Pons (tissue), 1 donor: ENCODE data around the gene CHN2.

ENCODE experiments used
- DNase-seq: peaks from one replicate; pipeline ENCODE4 v3.0.0-alpha.2; 2016; ENCODE audit warnings: low spot score

Gene CHN2

GRCh38 chr7:29285444-29285793 lies 90.8 kb downstream of the CHN2 start:
- DNase-seq = no peak

DNA sequence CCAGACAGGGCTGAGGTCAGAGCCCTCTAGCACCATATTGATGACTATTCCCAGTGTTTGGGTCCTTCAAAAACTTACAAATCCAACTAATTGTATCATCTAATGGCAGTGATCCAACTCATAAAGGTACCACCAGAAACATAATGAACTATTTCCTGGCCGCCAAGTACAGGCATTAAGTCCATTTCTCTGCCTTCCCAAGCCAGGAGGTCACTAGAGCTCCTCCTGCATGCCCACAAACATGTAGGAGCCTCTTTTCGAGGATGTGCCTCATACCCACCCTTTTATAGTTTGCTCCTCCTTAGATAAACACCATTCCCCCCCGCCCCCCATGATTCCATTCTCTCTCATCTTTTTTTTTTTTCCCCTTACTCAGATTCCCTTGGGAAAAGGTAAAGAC lies 91.3 kb downstream of the CHN2 start:
- DNase-seq = no peak

GRCh38 chr7:29287366-29287765 lies 92.8 kb downstream of the CHN2 start:
- DNase-seq = no peak

- DNase-seq = peak; percentile 83
Measured at GRCh38 chr7:29288181-29289091, 93.9 kb downstream of the CHN2 start.

DNA sequence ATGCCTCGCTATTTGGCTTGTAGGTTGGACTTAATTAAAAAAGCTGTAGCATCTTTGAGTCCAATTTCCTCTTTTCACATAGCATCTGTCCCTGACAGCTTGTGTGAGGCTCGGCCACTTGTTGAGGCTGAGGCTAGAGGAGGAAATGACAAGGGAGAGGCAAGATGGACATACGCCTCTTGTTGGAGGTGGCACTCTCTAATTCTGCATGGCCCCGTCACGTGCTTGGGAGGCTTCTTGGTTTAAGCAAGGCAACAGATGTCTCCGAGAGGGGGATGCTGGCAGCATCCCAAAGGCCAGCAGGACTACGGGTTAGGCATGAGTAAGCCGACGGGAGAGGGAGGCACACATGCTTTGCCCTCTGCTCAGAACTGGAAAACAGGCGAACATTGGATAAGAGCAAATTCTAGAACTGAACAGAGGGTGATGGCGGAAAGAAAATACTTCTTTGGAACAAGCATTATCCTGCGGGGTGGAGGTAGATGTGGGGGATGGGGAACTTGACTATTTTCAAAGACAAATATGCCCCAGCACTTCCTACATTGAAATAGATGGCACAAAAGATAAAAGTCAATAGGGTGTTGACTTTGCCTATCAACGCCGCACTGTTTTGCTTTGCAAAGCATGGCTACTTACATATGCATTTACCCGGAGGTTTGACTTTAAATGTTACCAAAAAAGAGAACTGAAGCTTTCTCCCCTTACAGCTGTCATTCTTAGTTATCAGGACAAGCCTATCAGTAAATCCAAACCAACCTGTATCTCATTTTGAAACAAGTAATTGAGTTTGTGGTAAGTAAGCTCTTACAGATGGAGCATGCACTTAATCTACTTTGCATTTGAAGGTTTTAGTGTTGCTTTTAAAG lies 94.8 kb downstream of the CHN2 start:
- peak; percentile 91 for DNase-seq

GRCh38 chr7:29290829-29291228 lies 96.3 kb downstream of the CHN2 start:
- no peak for DNase-seq

DNA sequence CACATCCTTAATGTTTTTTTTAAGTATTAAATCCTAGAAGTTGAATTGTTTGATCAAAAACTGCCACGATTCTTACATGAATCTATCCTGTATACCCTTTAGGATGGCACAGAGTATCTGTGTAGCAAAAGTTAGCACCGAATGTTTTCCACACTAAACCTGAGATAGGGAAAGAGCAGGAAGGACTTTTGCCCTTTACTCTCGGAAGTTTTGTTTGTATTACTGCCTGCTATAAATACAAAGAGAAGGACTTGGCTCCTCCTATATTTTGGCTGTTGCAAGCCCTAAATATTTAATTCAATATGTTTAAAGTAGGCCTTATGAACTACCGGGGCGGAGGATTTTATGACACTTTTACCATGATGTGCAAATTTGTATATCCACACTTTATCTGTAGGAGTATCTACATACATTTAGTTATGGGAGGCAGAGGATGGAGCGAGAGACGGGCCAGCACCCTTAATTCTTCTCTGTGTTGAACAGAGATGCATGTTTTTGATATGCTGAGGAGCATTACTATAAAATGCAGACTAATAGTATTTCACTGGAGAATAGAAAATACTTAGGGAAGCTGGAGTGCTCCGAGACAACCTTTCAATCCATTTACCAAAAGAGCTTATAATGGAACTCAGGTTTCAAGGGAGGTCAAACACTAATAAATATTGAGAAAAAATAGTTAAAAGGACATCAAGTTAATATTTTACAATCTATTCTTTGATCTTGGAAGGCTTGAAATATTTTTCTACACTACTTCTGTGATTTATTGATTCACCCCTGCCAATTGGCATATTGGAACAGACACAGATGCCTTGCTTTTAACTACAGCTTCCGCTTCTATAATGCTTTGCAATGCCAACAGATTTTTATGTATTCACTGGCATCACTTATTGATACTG lies 97.4 kb downstream of the CHN2 start:
- no peak for DNase-seq

- DNase-seq = no peak
Measured at GRCh38 chr7:29292886-29293658, 98.5 kb downstream of the CHN2 start.

DNA sequence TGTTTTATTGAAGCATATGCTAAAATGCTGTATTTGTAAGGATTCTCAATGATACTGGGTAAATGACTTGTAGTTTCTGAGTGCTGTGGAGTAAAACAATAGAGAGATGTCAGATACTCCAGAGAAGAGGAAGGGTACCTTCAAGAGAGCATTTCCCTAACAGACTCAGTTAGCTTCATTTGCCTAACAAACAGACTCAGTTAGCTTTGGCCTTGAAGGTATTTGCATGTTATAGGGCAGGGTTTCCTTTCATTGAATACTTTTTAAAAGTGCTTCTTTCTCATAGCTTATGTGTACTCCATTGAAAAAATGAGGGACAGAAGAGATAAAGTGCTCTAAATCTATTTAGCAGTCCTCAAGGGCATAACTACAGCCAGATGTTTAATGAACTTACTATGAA lies 101.8 kb downstream of the CHN2 start:
- DNase-seq = no peak

GRCh38 chr7:29297194-29297890 lies 102.8 kb downstream of the CHN2 start:
- DNase-seq = no peak

DNA sequence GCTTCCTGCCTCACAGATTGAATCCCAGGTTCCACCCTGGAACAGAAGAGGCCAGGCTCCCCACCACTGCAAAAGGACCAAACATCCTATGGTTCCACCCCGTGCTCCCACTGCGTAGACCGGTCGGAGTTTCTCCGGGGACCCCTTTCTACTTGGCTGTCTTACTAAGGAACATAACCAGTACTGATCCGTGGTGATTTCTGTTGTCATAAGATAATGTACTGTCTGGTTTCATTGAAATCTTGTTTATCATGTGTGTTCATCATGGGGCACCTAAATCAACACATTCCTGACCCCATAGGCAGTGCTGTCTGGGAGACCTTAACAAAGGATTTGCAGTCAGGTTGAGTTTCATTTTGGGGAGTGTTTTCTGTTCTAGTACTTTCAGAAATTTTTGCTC lies 104.5 kb downstream of the CHN2 start:
- DNase-seq = no peak

- no peak for DNase-seq
Measured at GRCh38 chr7:29300026-29300480, 105.5 kb downstream of the CHN2 start.

- no peak for DNase-seq
Measured at GRCh38 chr7:29300649-29301048, 106.1 kb downstream of the CHN2 start.

- DNase-seq = no peak
Measured at GRCh38 chr7:29302666-29303395, 108.3 kb downstream of the CHN2 start.

DNA sequence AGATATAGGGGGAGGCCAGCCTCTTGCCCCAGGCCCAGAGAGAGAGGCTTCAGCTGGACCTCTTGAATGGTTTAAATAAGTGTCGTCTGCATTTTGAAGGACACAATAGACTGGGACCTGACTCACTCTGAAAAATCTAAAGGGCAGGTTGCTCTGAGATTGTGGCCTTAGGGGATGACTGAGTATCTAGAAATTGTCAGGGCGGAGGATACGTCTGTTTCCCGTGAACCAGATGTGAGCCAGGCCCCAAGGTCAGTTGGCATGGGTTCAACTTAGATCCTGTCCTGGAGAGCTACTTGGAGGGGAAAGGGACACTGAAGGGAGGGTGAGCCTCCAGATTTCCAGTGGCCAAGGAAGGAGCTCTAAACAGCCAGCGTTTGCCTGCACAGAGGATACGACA lies 110.2 kb downstream of the CHN2 start:
- no peak for DNase-seq

DNA sequence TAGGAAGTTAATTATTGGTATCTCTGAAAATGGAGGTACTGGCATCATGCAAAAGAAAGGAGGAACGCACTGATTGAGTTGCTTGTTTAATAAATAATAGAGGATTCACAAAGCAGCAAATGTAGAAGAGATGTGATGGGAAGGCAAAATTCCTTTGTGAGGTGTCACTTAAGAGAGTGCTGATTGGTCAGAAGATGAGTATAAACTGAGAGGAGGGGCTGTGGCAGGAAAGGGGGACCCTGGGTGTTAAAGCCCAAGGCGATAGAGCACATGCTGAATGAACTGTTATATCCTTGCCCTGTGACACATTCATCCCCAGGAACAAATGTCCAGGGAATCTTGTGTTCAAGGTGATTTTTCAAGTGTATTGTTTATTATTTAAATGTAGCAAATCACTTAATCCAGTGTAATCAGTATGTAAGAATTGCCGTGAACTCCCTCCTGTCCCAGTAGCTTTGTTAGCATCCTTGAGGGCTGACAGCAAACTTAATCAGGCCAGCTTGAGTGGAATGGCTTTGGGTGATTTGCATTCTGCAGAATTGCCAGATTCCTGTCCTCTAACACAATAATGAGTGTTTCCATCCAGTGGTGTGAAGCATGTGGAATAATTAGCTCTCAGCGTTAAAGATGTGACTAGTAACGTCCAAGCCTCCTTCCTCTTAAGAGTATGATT lies 111.9 kb downstream of the CHN2 start:
- peak; percentile 86 for DNase-seq

DNA sequence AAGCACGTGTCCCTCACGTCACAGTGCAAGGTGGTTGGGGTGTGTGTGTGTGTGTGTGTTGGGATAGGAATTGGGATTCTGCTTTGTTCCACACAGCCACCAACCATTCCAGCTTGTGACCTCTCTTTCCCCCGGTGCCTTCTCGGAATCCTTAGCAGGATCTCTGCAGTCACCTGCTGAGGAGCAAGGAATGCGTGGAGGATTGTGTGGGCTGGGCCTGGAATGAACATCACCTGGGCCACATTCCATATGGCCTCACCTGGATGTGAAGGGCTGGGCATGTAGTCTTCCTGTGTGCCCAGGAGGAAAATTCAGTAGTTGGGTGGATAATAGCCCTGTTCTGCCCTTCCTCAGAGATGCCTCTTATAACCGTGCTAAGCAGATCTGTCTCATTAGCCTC lies 113.8 kb downstream of the CHN2 start:
- no peak for DNase-seq

DNA sequence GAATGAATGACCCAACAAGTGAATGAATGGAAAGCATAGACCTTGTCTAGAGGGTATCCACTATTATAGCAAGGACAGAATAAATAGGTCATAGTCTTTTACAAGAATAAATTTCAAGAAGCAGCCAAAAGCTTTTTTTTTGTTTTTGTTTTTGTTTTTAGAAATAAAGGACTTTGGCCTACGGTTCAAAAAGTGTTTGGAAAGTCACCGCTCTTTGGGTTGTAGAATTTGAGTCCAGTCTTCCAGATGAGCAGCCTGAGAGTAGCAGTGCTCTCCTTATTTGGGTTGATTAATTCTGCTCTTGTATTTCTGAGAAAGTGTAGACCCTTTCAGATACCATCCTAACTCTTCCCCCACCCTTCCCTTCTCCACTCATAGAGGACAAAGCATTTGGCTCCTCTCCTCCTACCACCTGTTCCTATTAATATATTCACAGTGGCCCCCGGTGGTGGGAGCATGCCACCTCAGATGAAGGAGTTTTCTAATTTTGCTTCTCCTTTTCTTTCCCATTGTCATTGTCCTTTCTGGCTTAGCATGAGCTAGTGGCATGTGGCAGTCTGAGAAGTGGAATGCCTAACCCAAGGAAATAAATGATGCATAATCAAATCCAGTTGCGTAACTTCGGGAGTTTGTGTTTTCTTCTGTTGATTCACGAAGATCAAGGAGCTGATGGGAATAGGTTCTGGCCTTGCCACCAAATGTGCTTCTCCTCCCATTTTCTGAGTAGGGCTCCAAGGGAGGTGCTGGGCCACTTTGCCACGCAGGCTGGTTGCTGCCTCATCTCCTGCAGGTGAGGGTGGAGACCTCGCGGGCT lies 114.7 kb downstream of the CHN2 start:
- no peak for DNase-seq
